Measurements from ENCODE around the gene HOXA1.

The HOXA1 gene

DNA sequence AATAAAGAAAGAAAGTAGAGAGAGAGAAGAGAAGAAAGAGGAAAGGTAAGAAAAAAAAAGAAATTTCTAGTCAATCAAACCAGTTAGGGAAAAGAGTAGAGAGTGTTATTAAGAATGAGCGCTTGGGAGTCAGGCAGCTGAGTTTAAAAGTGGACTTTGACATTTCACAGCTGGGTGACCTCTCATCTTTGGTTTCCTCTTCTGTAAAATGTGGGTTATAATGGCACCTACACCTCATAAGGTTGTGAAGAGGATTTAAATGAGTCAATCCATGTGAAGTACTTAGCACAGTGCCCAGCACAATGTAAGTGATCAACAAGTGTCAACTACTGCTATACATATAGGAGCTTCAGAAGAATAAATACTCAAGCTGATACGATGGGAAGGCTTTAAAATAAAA is 12.2 kb downstream of the HOXA1 start:
- H3K36me3 Mint-ChIP-seq = no peaks in the 10 kb centered on the region
- H3K9me3 Mint-ChIP-seq = no peaks in the 10 kb centered on the region
- ATAC-seq (replicated peaks) (peak; percentile 97 to 98), DNase-seq (no peak)
- peak overlapping the region; percentile 1 to 9 for H3K4me3 Mint-ChIP-seq
- peaks cover 23 to 28% of the 10 kb centered on the region in 2 donors for H3K27me3 Mint-ChIP-seq
- peaks cover 8 to 23% of the 10 kb centered on the region in 2 donors for H3K4me1 Mint-ChIP-seq
- H3K27ac Mint-ChIP-seq = no peak overlapping the region

DNA sequence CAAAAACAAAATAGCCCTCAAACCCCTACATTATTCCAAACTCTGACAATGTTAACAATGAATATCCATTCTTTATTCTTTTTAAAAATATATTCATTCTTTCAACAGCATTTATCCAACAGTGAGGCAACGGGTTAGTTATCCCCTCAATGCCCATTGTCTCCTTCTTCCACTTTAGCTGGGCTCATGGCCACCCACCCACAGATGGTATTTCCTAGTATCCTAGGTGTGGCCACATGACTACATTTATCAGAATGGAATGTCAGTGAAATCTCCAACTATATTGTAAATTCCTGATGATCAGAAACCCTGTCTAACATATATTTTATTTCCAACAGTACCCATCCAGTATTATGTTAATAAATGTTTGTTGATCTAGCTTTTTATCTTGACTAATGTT is 13.6 kb downstream of the HOXA1 start:
- Mint-ChIP-seq H3K27ac (no peak overlapping the region), H3K27me3 (peaks cover 10 to 15% of the 10 kb centered on the region in 2 donors), H3K4me3 (no peak overlapping the region), H3K4me1 (peaks cover 7 to 15% of the 10 kb centered on the region in 2 donors), H3K36me3 (no peaks in the 10 kb centered on the region), H3K9me3 (no peaks in the 10 kb centered on the region)
- ATAC-seq (replicated peaks) (no peak), DNase-seq (no peak)

DNA sequence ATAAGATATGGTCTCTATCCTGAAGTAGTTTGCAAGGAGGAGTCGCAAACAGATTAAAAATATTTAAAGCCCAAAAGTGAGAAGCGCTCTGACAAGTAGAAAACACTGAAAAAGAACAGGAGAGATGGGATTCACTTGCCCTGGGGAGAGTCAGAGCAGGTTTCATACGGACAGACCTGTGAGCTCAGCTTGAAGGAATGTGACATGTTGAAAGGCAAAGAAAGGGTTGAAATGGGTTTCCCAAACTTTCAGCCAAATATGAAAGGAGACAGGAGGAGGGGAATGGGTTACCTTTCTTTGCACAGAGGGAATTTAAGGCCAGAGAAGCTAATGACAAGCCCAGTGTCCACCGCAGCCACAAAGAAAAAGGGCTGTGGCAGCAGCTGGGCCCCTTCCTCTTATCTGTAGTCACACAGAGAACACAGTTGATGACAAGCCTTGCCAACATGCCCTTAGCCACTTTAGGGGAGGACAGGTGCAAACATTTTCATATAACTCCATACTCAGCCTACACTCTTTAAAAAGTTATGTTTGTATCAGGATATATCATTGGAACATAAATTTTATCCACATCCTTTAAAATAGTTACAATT is 14.9 kb downstream of the HOXA1 start:
- DNase-seq = no peak
- H3K9me3 Mint-ChIP-seq = no peaks in the 10 kb centered on the region
- no peak for ATAC-seq (replicated peaks)
- H3K27me3 Mint-ChIP-seq = peaks cover 6 to 8% of the 10 kb centered on the region in 2 donors
- no peaks in the 10 kb centered on the region for H3K36me3 Mint-ChIP-seq
- no peak overlapping the region for H3K27ac Mint-ChIP-seq
- peaks cover 7 to 15% of the 10 kb centered on the region in 2 donors for H3K4me1 Mint-ChIP-seq
- H3K4me3 Mint-ChIP-seq = no peak overlapping the region

DNA sequence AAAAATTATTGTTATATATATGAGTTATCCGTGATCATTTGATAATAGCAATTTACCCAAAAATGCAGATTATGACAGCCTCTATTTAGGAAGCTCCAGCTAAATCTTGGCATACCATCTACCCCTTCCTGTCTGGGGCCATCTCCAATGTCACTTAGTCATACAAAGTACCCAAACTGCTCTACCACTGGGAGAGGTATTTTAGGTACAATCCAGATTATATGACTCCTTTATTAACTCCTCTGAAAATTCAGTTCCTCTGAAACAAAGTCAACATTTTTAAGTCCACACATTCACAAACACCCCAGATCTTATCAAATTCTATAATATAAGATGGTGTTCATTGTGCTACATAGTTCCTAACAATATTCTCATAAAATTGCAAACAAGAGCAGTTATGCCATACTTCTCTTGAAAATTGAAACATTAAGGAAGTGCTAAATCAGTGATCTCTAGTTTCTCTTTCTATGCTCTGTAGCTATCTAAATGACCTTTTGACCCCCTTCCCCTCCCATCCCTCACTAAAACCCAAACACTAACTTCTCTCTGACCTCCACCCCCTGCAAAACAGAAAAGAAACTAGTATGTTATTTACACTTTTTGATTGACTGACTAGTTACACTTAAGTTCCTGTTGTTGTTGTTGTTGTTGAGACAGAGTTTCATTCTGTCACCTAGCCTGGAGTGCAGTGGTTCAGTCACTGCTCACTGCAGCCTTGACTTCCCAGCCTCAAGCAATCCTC is 16.4 kb downstream of the HOXA1 start:
- H3K27me3 Mint-ChIP-seq = peaks cover 4 to 5% of the 10 kb centered on the region in 2 donors
- DNase-seq (no peak), ATAC-seq (replicated peaks) (peak in 1 of 2 donors; percentile 41)
- H3K27ac Mint-ChIP-seq = no peak overlapping the region
- H3K4me1 Mint-ChIP-seq = peaks cover 7 to 15% of the 10 kb centered on the region in 2 donors
- no peaks in the 10 kb centered on the region for H3K9me3 Mint-ChIP-seq
- H3K4me3 Mint-ChIP-seq = no peak overlapping the region
- no peaks in the 10 kb centered on the region for H3K36me3 Mint-ChIP-seq

DNA sequence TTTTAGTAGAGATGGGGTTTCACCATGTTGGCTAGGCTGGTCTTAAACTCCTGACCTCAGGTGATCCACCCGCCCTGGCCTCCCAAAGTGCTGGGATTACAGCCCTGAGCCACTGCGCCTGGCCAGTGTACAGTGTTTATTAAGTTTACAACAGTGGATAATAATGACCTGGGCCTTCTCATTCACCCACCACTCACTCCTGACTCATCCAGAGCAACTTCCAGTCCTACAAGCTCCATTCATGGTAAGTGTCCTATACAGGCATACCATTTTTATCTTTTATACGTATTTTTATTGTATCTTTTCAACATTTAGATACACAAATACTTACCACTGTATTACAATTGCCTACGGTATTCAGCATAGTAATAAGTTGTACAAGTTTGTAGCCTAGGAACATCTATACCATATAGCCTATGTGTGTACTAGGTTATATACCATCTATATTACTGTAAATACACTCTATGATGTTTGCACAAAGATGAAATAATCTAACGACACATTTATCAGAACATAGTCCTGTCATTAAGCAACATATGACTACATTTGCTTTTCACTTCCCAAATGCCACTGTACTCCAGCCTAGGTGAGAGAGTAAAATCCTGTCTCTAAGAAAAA is 17.1 kb downstream of the HOXA1 start:
- ATAC-seq (replicated peaks) (no peak), DNase-seq (no peak)
- H3K4me3 Mint-ChIP-seq = no peak overlapping the region
- H3K27ac Mint-ChIP-seq = no peak overlapping the region
- H3K9me3 Mint-ChIP-seq = no peaks in the 10 kb centered on the region
- H3K36me3 Mint-ChIP-seq = no peaks in the 10 kb centered on the region
- peaks cover 7 to 14% of the 10 kb centered on the region in 2 donors for H3K4me1 Mint-ChIP-seq
- H3K27me3 Mint-ChIP-seq = peaks cover 4 to 5% of the 10 kb centered on the region in 2 donors

DNA sequence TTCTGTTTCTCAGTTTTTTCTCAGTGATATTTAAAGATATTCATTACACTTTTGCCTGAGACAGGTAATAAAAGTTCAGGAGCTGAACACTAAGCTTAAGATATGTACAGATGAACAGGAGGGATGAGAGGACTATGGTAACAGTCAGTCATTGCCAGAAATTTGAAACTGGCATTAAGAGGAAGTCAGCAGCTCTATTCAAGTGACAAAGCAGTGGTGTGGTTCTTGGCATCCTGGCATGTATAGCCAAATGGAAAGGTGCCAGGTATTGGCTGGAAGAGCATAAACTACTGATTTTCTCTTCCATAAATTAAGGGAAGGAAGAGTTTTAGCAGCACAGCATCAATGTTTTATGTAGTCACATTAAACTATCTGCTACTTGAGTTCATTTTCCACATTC is 22.7 kb downstream of the HOXA1 start:
- Mint-ChIP-seq H3K4me3 (no peak overlapping the region), H3K27ac (no peak overlapping the region), H3K36me3 (no peaks in the 10 kb centered on the region), H3K27me3 (peaks cover 5% of the 10 kb centered on the region in 2 donors), H3K9me3 (no peaks in the 10 kb centered on the region), H3K4me1 (no peaks in the 10 kb centered on the region)
- no peak for DNase-seq
- ATAC-seq (replicated peaks) = no peak

DNA sequence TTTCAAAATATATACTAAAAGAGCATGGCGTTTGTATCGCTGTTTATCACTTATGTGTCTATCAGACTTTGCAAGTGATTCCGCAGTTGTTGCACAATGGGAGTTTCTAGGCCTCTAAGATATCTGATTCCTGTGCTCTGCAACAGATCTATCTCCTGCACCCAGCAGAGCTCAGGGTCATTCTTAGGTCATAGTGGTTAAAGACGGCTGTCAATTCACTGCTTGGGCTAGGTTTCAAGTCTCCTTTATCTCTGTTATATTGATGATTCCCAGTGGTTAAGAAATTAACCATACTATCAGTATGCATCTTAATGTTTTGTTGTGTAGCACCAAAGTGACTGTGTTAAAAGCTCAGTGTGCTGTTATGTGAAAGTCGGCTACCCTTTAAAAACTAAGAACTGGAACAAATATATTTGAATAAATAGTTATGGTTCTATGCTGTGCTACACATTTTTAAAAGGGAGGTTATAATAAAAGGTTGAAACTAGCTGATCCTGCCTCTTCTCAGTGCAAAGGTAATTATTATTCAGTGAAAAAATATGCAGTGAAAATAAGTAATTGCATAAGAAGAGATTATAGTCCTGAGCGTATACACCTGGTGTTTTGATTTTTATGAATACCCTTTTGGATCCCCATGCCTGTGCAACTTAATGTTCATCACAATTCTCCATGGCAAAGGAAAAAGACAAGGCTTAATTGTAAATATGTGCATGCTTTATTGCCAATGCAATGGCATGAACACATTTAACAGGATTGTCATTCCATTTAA is 24.0 kb downstream of the HOXA1 start:
- H3K4me1 Mint-ChIP-seq = peaks cover 0 to 2% of the 10 kb centered on the region in 2 donors
- ATAC-seq (replicated peaks) (no peak), DNase-seq (no peak)
- H3K9me3 Mint-ChIP-seq = no peaks in the 10 kb centered on the region
- no peak overlapping the region for H3K4me3 Mint-ChIP-seq
- H3K27ac Mint-ChIP-seq = no peak overlapping the region
- H3K36me3 Mint-ChIP-seq = no peaks in the 10 kb centered on the region
- peaks cover 10 to 12% of the 10 kb centered on the region in 2 donors for H3K27me3 Mint-ChIP-seq

DNA sequence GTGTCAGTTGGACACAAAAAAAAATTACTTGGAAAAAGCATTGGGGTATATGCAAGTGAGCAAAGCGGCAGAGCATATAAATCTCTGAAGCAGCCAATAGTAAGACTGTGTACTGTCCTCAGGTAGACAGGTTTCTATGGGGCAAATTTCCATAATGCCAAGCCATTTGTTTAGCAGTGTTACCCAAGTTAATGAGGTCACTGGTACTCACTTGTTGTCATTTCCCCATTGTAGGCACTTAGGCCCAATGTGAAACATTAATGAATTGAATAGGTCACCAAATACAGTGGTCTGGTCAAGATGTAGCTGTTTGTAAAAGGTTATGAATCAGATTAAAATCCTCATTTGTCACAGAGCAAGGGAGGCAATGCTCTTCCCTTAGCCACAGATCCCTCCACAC is 27.5 kb downstream of the HOXA1 start:
- no peak overlapping the region for H3K4me3 Mint-ChIP-seq
- H3K36me3 Mint-ChIP-seq = no peaks in the 10 kb centered on the region
- H3K27ac Mint-ChIP-seq = no peak overlapping the region
- peaks cover 10 to 15% of the 10 kb centered on the region in 2 donors for H3K27me3 Mint-ChIP-seq
- ATAC-seq (replicated peaks) = no peak
- no peaks in the 10 kb centered on the region for H3K9me3 Mint-ChIP-seq
- peaks cover 0 to 2% of the 10 kb centered on the region in 2 donors for H3K4me1 Mint-ChIP-seq
- DNase-seq = no peak

DNA sequence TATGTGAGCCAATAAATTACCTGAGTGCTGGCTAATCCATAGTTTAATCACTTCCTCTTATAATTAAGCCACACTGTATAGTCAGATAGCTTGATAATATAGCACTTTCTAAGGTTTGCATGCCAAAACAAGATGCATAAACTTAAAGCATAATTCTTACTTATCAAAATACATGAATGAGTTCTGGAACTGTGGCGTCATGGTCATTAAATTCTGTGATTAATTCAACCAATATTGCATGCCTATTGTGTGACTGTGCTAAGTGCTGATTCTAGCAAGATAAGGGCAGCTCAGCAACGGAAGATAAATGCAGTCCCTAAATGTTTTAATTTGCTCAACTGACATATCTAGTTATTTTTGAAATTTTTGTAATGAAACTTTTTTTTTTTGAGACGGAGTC is 29.7 kb downstream of the HOXA1 start:
- Mint-ChIP-seq H3K27me3 (peaks cover 10 to 15% of the 10 kb centered on the region in 2 donors), H3K4me1 (peaks cover 0 to 2% of the 10 kb centered on the region in 2 donors), H3K9me3 (no peaks in the 10 kb centered on the region), H3K36me3 (no peaks in the 10 kb centered on the region), H3K27ac (no peak overlapping the region), H3K4me3 (no peak overlapping the region)
- ATAC-seq (replicated peaks) (no peak), DNase-seq (no peak)

DNA sequence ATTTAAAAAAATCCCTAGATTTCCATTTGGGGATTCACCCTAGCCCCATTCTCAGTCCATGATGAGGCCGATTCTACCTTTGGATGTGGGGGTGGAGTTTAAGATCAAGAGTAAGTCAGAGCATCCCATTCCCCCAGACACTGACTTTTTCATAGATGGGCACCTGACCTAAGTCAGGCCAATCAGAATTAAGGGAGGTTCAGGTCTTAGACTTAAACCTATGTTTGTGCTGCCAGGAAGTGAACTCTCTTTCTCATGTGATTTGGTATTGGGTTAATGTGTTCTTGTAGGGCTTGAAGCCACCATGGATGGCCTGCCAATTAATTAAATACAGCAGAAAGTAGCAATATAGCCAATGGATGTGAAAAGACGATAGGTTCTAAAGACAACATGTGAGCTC is 30.1 kb downstream of the HOXA1 start:
- DNase-seq = no peak
- Mint-ChIP-seq H3K27ac (no peak overlapping the region), H3K27me3 (peaks cover 14 to 15% of the 10 kb centered on the region in 2 donors), H3K4me3 (no peak overlapping the region), H3K36me3 (no peaks in the 10 kb centered on the region), H3K9me3 (no peaks in the 10 kb centered on the region), H3K4me1 (peaks cover 0 to 2% of the 10 kb centered on the region in 2 donors)
- ATAC-seq (replicated peaks) = no peak

DNA sequence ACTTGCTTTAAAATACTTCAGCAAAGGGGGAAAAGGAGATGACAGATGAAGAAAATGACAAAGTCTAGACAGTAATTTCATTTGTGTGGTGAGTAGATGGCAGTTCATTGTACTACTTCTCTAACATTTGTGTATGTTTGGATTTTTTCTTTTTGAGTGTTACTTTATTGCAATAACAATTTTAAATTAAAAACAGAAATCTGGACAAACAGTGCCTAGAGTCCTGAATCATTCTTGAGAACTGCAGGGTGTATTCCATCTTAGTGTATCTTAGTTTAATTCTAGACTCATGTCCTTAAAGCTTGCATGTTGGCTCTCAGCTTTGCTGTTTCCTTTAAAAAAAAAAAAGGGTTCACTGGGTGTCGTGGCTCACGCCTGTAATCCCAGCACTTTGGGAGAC is 31.1 kb downstream of the HOXA1 start:
- DNase-seq = no peak
- Mint-ChIP-seq H3K9me3 (no peaks in the 10 kb centered on the region), H3K4me1 (peaks cover 0 to 2% of the 10 kb centered on the region in 2 donors), H3K4me3 (no peak overlapping the region), H3K36me3 (no peaks in the 10 kb centered on the region), H3K27ac (no peak overlapping the region), H3K27me3 (peaks cover 18 to 22% of the 10 kb centered on the region in 2 donors)
- no peak for ATAC-seq (replicated peaks)

DNA sequence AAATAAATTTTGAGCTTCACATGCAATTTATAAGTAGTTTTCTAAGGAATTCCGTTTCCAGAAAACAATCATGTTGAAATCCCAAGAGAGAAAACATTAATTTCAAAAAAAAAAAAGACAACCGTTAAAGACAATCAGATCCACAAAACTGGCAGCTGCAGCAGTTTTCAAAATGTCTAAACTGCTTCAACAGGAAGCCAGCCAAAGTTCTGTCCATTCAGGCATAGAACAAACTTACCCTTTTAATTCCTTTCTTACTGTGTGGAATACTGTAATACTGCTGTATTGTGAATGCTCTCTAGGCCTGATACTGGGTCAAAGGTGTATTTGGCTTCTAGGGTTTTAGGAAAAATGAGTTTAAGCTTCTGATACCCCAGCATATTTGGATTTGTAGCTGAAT is 31.6 kb downstream of the HOXA1 start:
- no peak for ATAC-seq (replicated peaks)
- H3K9me3 Mint-ChIP-seq = no peaks in the 10 kb centered on the region
- peaks cover 0 to 2% of the 10 kb centered on the region in 2 donors for H3K4me1 Mint-ChIP-seq
- H3K27me3 Mint-ChIP-seq = peaks cover 18 to 22% of the 10 kb centered on the region in 2 donors
- no peak overlapping the region for H3K27ac Mint-ChIP-seq
- no peaks in the 10 kb centered on the region for H3K36me3 Mint-ChIP-seq
- no peak for DNase-seq
- no peak overlapping the region for H3K4me3 Mint-ChIP-seq

DNA sequence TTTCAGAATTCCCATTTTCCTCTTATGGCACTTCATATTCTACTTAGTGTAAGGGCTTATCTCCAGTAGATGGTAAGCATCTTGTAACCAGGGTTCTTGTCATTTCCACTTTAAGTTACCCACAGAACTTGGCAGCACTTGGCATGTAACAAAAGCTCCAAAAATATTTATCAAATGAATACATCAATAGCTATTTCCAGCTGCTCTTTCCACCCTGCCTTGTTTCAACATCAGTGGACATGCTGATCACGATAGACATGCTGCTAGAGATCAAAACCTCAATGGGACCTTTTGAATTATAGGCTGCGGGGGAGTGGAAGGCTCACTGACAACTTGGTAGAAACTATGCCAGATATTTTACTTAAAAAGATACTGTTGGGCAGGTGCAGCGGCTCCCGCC is 32.9 kb downstream of the HOXA1 start:
- Mint-ChIP-seq H3K27me3 (peaks cover 17 to 18% of the 10 kb centered on the region in 2 donors), H3K4me1 (peaks cover 0 to 2% of the 10 kb centered on the region in 2 donors), H3K36me3 (no peaks in the 10 kb centered on the region), H3K4me3 (no peak overlapping the region), H3K27ac (no peak overlapping the region), H3K9me3 (no peaks in the 10 kb centered on the region)
- DNase-seq (no peak), ATAC-seq (replicated peaks) (no peak)

DNA sequence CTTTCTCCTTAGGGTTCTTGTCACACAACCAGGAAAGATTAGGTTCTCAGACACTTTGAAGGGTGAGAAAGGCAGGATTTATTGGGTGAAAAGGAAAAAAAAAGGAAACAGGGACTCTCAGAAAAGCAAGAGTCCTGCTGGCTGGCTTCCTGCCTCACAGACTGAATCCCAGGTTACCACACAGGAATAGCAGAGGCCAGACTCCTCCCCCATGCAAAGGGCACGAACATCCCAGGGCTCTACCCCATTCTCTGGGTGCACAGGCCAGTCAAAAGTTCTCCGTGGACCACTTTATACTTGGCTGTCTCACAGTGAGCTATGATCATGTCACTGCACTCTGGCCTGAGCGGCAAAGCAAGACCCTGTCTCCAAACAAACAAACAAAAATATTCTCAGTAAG is 42.6 kb downstream of the HOXA1 start:
- Mint-ChIP-seq H3K9me3 (no peaks in the 10 kb centered on the region), H3K4me3 (no peak overlapping the region), H3K27me3 (peaks cover 0 to under 1% of the 10 kb centered on the region in 2 donors), H3K36me3 (no peaks in the 10 kb centered on the region), H3K27ac (no peak overlapping the region), H3K4me1 (no peaks in the 10 kb centered on the region)
- ATAC-seq (replicated peaks) (no peak), DNase-seq (no peak)
